Mucosa of gallbladder (tissue), 1 donor: ENCODE results near the gene BRCA2. TPM values are rescaled to one million over a fixed set of nuclear protein-coding genes. Genes with fewer than 3 reads are reported as not detected.
A peak's percentile ranks its signal among the peaks of the same experiment; 100 is the strongest.

Experiments used
- DNase-seq: peaks from one replicate; pipeline ENCODE4 v3.0.0-alpha.2; 2020; ENCODE audit warnings: low spot score
- total RNA-seq: library from RNA; stranded (reverse); gene quantifications from one replicate; pipeline ENCODE4 v1.2.1, GENCODE V29; 2021
- donor health status: DM: no; HTN: no; CAD: no.

BRCA2 gene
- total RNA-seq = 0.60 TPM

- DNase-seq = peak; percentile 90
Measured at GRCh38 chr13:32315238-32316027, at the start of gene BRCA2, which contains the start of gene ZAR1L. BRCA2 (plus strand) TSS chr13:32315508; CDS start chr13:32316461, 953 bp downstream. ZAR1L (minus strand) TSS chr13:32315363; CDS start chr13:32311925, 3,438 bp downstream.

DNA sequence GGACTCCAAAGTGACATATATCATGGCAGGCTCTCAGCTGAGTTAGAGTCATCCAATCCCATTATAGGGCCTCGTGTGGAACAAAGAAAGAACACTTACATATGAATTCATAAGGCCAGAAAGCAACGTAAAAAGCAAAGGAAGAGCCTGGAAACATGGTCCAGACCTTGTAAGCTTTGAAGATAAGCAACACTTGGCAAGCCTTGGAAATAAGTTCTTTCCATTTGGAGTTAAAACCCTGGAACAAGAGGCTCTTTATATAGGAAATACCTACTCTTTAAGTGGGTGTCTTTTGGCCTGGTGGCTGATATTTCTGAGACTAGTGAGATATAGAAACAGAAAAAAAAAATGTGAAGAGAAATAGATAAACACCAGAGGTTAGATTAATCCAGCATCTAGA, 49.6 kb upstream of the BRCA2 start:
- no peak for DNase-seq

DNA sequence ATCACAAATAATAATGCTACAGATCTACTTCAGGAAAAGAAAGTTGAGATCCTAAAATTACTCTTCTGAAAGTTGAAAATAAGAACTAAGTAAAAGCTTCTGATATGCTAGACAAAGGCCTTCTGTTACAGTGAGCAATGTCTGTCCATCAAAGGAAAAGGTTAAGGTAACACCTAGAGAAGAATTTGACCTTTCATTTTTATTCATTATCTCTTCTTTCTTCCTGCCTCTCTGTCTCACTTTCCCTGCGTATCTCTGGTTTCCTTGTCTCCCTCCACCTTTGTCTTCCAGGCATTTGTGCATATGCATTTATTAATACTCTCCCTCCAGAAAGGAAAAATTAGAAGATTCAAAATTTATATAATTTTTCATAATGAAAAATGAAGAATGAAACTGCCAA, 49.2 kb upstream of the BRCA2 start:
- no peak for DNase-seq

- no peak for DNase-seq
Measured at GRCh38 chr13:32267836-32268439, 47.4 kb upstream of the BRCA2 start.

DNA sequence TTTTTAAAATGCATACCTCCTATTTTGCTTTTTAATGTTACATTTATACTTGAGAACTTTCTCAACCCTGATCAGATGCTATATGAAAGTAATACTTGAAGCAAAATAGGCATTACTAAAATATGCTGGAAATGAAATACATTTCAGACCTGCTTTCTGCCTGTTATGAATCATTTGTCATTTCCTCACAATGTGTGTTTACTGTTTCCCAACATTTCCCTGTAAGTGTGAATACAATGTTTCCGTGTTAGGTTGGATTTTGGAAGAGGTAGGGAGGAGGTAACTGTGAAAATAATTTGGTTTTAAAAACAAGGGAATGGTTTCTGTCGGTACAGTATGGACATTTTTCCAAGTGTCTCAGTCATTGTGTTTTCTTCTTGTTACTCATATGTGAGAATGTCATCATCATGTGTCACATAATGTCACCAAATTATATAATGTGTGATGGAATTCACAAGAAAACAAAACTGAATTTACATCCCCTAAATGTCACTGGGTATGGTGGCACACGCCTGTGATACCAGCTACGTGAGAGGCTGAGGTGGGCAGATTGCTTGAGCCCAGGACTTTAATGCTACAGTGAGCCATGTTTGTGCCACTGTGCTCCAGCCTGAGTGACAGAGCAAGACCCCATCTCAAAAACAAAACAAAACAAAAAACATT, 43.2 kb upstream of the BRCA2 start:
- DNase-seq = no peak

- DNase-seq = no peak
Measured at GRCh38 chr13:32277839-32278238, 37.5 kb upstream of the BRCA2 start.

- no peak for DNase-seq
Measured at GRCh38 chr13:32278426-32278825, 36.9 kb upstream of the BRCA2 start.

- DNase-seq = no peak
Measured at GRCh38 chr13:32281096-32281495, 34.2 kb upstream of the BRCA2 start.

GRCh38 chr13:32282096-32282711, 33.1 kb upstream of the BRCA2 start:
- DNase-seq = no peak

GRCh38 chr13:32284927-32285632, 30.2 kb upstream of the BRCA2 start:
- peak; percentile 56 for DNase-seq

- no peak for DNase-seq
Measured at GRCh38 chr13:32285633-32285965, 29.7 kb upstream of the BRCA2 start.

DNA sequence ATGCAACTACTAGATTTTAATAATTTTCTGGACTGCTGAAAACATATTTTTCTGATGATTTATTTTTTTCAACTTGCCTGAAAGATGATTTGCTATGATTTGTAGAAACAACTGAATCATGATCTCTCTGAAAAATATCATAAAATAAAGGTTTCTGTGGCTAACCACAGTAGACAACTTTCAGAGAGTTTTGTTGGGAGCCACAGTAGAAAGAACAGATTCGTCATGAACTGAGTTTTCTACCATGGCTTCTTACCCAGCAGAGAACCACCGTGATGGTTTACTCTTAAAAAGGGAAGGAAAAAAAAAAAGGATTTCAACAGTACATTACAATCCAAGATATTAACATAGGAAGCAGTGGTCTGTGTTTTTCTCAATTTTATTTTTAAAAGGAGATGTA, 18.1 kb upstream of the BRCA2 start:
- DNase-seq = no peak

DNA sequence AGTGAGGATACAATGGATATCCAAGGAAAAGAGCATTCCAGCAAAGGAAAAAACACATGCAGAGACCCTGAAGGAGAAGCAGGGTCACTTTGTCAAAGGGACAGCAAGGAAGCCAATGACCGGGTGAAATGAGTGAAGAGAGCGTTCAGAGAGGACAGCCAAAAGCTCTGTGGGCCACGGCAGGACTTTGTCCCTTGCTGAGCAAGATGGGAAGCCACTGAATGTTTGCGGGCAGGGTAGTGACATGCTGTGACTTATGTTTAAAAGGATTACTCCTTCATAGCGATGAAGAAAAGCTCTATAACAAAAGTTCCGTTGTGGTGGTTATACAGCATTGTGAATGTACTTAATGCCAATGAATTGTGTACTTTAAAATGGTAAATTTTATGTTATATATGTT, 16.6 kb upstream of the BRCA2 start:
- no peak for DNase-seq

DNA sequence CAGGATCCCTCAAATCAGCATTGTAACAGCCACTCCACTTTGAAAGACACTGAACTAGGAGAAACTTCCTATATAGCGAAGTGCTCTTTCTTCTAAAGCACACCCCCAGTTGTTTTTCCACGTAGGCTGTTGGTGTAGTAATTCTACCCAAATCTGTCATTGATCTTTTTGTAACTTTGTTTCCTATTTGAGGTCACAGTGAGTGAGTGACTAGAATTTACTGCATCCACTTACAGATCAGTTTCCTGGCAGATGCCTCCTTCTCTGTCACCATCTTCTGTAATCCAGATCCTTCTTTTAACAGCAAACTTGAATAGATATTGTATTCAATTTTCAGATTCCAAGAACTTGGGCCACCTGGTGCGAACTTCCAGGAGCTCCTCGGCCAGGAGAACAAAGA, 15.4 kb upstream of the BRCA2 start:
- no peak for DNase-seq

GRCh38 chr13:32300406-32300805, 14.9 kb upstream of the BRCA2 start:
- DNase-seq = no peak

GRCh38 chr13:32300920-32301319, 14.4 kb upstream of the BRCA2 start:
- no peak for DNase-seq

GRCh38 chr13:32302461-32302860, 12.8 kb upstream of the BRCA2 start:
- DNase-seq = no peak

DNA sequence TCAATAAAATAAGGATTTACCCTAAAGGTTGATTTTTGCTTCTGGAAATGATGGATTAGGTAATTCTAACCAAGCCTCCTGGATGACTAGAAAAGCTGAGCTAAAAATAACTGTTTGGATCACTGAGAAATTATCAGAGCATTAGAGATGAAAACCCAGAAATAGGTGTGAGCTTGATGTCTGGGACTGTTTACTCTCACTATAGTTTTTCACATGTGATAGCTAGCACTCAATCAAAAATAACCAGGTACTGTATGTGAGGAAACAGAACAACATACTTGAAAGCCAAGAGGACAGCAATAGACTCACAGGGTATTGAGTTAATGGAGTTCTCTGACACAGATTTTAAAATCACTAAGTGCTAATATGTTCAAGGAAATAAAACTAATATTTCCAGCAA, 9.7 kb upstream of the BRCA2 start:
- DNase-seq = no peak

DNA sequence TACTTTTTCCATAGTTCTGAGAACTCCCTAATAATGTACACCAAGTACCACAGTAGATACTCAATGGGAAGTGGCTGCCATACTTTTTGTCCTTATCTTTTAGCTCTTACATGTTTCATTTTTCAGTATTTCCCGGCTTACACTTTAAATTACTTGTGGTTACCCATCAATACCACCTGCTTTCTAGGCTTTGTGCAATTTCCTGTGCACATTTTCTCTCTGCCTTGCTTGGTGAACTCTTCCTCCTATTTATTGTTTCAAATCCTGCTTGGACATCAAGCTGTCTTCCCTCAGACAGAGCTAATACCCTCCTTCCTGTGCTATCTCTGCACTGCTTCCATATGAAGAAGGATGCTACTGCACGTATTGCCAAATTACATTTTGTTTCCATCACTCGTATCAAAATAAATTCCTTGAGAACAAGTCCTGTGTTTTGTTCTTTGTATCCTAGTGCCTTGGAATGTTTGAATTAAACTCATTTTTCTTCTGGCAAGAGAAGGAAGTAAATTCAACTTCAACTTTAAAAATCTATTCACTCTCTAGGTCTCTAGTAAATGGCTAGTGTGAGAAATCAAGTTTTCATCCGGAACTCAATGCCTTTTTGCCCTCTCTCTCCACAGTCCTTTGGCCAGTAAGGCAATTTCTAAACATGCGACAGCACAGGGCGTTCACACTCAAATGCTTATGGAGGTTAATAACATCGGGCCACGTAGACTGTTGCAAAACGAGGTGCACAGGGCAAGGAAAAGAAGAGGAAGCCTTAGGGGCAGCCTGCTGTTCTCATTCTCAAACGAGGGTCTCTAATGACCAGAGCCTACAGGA, 5.8 kb upstream of the BRCA2 start:
- DNase-seq = no peak

DNA sequence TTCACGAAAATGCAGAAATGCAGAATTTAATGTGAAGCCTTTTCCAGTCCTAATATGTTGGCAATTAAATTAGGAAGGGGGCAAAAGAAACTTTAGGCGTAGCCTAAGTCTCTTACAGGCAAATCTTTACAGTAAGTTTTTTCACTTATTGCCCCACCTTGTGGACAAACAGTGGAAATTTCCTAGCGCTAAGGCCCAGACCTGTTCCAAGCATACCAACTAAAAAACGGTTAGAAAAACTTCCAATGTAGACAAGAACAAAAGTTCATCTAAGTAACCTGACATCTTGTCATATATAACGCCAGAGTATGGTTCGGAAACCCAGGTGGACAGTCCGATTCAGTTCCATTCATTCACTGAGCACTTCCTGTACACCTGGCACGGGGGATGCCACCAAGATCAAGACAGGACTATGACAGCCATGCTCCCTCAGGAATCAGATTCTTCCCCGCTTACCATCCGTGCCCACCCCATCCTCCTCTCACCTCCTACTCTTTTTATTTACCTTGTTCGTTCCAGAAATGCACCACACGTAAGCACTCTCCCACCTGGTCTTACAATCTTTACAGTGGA, 5.1 kb upstream of the BRCA2 start:
- peak; percentile 22 for DNase-seq
